Common myeloid progenitor, CD34-positive (primary cell): ENCODE data around the gene PTPN1.
A peak's percentile ranks its signal among the peaks of the same experiment; 100 is the strongest.

ENCODE experiments used
- CTCF ChIA-PET: fragments of 350-600 bp; sonication (Branson Sonifier 250); formaldehyde crosslinking; loops from one replicate; lab custom pipeline; 2021; ENCODE audit warnings: antibody characterized with exemption; lab: Charles Lee
- POLR2A ChIA-PET: fragments of 350-600 bp; sonication (Branson Sonifier 250); formaldehyde crosslinking; loops from one replicate; lab custom pipeline; 2021; ENCODE audit warnings: antibody characterized with exemption; lab: Charles Lee
- DNase-seq, 3 donors: peaks; one replicate each; pipeline versions ENCODE4 v3.0.0 to v3.0.0-alpha.2; 2013
- H3K27ac ChIP-seq, 2 experiments: 1 replicate in 1 of 2; 2 replicates in 1 of 2; pipeline ENCODE4 v1.7.0; 2013; ENCODE audit warnings: inconsistent platforms in 2 of 2, low read length in 2 of 2, mild to moderate bottlenecking in 2 of 2, low read depth in 1 of 2, moderate library complexity in 1 of 2; ENCODE audit not compliant: severe bottlenecking in 2 of 2, insufficient read depth in 1 of 2, poor library complexity in 1 of 2
- H3K27me3 ChIP-seq, 5 experiments: replicated peaks in 2 of 5; 1 replicate in 3 of 5; 2 replicates in 2 of 5; pipeline versions ENCODE4 v1.6.1 to v1.7.0; 2013; ENCODE audit warnings: low read length in 4 of 5, mild to moderate bottlenecking in 2 of 5, moderate library complexity in 2 of 5, inconsistent platforms in 1 of 5; ENCODE audit not compliant: insufficient read depth in 5 of 5, control insufficient read depth in 4 of 5
- H3K36me3 ChIP-seq, 4 experiments: 1 replicate in 2 of 4; 2 replicates in 2 of 4; pipeline versions ENCODE4 v1.6.1 to v1.7.0; 2013; ENCODE audit warnings: low read length in 3 of 4, control low read depth in 1 of 4, mild to moderate bottlenecking in 1 of 4; ENCODE audit not compliant: control insufficient read depth in 4 of 4, insufficient read depth in 4 of 4
- H3K4me1 ChIP-seq, 4 experiments: 1 replicate in 3 of 4; 2 replicates in 1 of 4; pipeline versions ENCODE4 v1.6.1 to v1.7.1; 2013; ENCODE audit warnings: low read length in 3 of 4, mild to moderate bottlenecking in 3 of 4, control low read depth in 1 of 4, inconsistent platforms in 1 of 4, moderate library complexity in 1 of 4; ENCODE audit not compliant: control insufficient read depth in 4 of 4, insufficient read depth in 4 of 4; ENCODE audit errors: control extremely low read depth in 1 of 4
- H3K4me3 ChIP-seq, 7 experiments: 1 replicate in 4 of 7; 2 replicates in 3 of 7; pipeline versions ENCODE4 v1.5.1 to v1.7.0; 2013; ENCODE audit warnings: mild to moderate bottlenecking in 7 of 7, low read length in 6 of 7, moderate library complexity in 6 of 7, inconsistent platforms in 2 of 7, low read depth in 2 of 7, control low read depth in 1 of 7; ENCODE audit not compliant: insufficient read depth in 4 of 7, control insufficient read depth in 1 of 7; ENCODE audit errors: extremely low read depth in 1 of 7
- H3K9me3 ChIP-seq, 5 experiments: 1 replicate in 4 of 5; 2 replicates in 1 of 5; pipeline versions ENCODE4 v1.6.1 to v1.7.1; 2013; ENCODE audit warnings: low read length in 4 of 5, mild to moderate bottlenecking in 2 of 5, inconsistent platforms in 1 of 5, low read depth in 1 of 5, moderate library complexity in 1 of 5; ENCODE audit not compliant: control insufficient read depth in 4 of 5, insufficient read depth in 2 of 5; ENCODE audit errors: control extremely low read depth in 1 of 5
- WGBS: methylation state at CpG from one replicate; pipeline ENCODE4 v1.1.5; 2013; ENCODE audit not compliant: insufficient coverage; 5-methylcytosine and 5-hydroxymethylcytosine counted together

The PTPN1 gene

DNA sequence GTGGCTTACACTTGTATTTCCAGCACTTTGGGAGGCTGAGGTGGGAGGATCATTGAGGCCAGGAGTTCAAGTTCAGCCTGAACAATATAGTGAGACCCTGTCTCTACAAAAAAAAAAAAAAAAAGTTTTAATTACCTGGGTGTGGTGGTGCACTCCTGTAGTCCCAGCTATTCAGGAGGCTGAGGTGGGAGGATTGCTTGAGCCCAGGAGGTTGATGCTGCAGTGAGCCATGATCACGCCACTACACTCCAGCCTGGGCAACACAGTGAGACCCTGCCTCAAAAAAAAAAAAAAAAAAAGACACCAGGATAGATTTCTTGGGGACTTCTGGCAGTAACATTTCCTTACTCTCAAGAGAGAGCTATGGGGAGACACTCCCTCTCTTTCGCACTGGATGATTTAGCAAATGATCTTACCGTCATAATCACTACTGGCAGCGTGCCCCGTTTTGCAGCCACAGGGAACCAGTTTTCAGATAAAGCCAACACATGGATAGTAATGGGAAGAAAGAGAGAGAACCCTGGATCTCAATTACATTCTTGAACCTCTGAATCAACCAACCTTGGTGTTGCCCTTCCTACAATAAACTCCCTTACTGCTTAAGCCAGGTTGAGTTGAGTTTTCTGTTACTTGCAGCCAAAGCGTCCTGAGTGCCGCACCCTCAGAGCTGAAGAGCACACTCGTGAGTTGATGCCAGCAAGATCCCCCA is 18.1 kb upstream of the PTPN1 start:
- Histone ChIP-seq H3K36me3 (no peaks in the 10 kb centered on the region), H3K27ac (no peak overlapping the region), H3K27me3 (no peaks in the 10 kb centered on the region), H3K9me3 (no peaks in the 10 kb centered on the region), H3K4me3 (no peak overlapping the region), H3K4me1 (peaks cover 0 to 3% (median 0%) of the 10 kb centered on the region in 4 experiments)
- ChIA-PET CTCF (interaction anchor here (1.1 to 3.9 kb wide), 8 partner anchors 8 to 81 kb away, joined by 3 to 15 read pairs (median 4); no protein-coding TSS in a partner anchor), POLR2A (interaction anchor here (0.6 kb wide), 1 partner anchor 22 kb away, joined by 4 read pairs; no protein-coding TSS in a partner anchor)
- DNase-seq, result no peak
- WGBS, result 88% methylated on average over 5 of the region's 8 CpGs

DNA sequence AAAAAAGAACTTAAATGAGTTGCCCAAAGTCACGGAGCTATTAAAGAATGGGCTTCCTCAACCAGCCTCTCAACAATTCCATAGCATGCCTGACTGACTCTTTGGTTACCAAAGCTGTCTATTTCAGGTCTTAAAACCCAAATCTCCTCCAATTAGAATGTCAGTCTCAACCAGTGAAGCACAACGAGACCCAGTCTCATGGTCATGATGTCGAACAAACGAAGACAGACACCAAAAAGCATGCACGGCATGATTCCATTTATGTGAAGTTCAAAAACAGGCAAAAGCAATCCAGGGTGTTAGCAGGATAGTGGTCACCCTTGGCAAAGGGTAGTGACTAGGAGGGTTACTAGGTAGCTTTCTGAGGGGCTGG is 16.3 kb upstream of the PTPN1 start:
- Histone ChIP-seq H3K27ac (no peak overlapping the region), H3K9me3 (no peaks in the 10 kb centered on the region), H3K36me3 (no peaks in the 10 kb centered on the region), H3K27me3 (no peaks in the 10 kb centered on the region), H3K4me3 (no peak overlapping the region), H3K4me1 (peaks cover 0 to 6% (median 2%) of the 10 kb centered on the region in 4 experiments)
- WGBS, result 96% methylated on average over 5 of the region's 5 CpGs
- ChIA-PET CTCF (interaction anchor here (1.1 to 3.9 kb wide), 2 partner anchors 14 to 79 kb away, joined by 3 to 15 read pairs; no protein-coding TSS in a partner anchor), POLR2A (no interaction called here)
- DNase-seq, result no peak

DNA sequence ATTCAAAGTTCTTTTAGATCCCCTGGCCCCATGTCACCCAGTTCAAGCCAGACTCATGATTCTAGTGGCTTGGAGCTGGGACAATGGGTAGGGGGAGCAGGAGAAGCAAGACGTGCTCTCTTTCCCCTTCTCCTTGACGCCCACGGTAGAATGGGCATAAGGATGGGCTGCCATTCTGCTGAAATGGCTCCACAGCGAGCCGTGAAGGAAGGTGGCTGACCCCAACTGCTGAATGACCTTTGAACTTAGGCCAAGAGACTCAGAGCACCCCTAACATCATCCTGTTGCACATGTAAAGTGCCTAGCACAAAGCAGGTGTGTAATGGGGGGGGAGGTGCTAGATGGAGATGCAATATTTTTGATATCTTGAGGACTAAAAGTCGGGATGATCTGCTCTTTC is 15.8 kb upstream of the PTPN1 start:
- Histone ChIP-seq H3K27ac (no peak overlapping the region), H3K9me3 (no peaks in the 10 kb centered on the region), H3K4me1 (peaks cover 0 to 8% (median 2%) of the 10 kb centered on the region in 4 experiments), H3K36me3 (no peaks in the 10 kb centered on the region), H3K27me3 (no peaks in the 10 kb centered on the region), H3K4me3 (no peak overlapping the region)
- DNase-seq, result no peak
- WGBS, result 92% methylated on average over 3 of the region's 6 CpGs
- ChIA-PET POLR2A (no interaction called here), CTCF (no interaction called here)

DNA sequence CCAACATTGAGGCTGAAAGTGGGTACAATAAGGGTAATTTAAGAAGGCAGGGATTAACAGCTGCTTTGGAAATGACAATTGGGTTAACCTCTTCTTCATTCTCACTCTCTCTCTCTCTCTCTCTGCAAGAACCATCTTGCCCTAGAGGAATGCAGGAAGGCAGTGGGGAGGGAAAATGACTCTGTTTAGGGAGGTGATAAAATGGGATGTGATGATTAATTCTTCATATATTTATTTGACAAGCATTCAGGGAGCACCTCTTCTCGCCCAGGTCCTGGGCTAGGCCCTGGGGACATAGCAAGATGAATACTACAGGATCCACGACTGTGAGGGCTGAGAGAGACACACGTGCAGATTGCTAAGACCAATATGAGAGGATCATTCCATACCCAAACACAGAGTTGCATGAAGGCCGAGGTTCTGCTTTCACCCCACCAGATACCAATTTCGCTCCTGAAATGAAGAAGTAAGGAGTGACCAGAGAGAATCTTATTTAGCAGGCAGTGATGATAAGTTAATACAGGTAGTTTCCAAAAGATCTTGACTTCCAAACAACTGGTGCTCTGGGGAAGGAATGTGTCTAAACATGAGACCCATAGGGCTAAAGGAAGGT is 13.3 kb upstream of the PTPN1 start:
- H3K4me3 ChIP-seq, result no peak overlapping the region
- H3K27ac ChIP-seq, result no peak overlapping the region

DNA sequence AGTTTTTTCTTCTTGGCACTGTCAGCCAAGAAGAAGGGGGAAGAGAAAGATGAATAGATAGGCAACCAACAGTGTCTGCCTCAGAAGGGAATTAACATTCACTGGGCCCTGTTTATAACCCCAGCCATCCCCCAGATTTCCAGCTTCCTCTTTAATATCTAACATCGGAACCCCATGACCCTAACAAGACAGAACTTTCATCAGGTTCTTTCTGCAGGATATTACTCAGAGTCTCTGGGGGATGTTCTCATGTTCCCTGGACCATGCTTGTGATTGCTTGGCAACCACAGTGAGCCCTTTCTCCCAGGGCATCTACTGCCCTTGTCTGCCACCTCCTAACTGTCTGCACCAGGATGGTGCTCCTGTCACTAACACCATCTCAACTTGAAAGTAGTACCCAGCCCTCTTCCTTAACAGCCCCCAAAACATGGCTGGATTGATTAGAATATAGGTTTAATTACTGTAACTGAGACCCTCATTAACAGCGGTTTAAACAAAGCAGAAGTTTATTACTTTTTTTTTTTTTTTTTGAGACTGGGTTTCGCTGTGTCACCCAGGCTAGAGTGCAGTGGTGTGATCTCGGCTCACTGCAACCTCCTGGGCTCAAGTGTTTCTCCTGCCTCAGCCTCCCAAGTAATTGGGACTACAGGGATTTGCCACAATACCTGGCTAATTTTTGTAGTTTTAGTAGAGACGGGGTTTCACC is 12.0 kb upstream of the PTPN1 start:
- DNase-seq, result peak in 2 of 3 donors; percentile 65 to 73
- ChIA-PET CTCF (interaction anchor here (32.0 kb wide), 1 partner anchor 52 kb away, joined by 906 read pairs; no protein-coding TSS in a partner anchor), POLR2A (no interaction called here)
- Histone ChIP-seq H3K27me3 (no peaks in the 10 kb centered on the region), H3K27ac (no peak overlapping the region), H3K4me3 (no peak overlapping the region), H3K9me3 (no peaks in the 10 kb centered on the region), H3K4me1 (peaks cover 0 to 22% (median 6%) of the 10 kb centered on the region in 4 experiments), H3K36me3 (no peaks in the 10 kb centered on the region)
- 75% methylated on average over 2 of the region's 5 CpGs for WGBS

More for the DNA sequence above, 13.3 kb upstream of the PTPN1 start:
- no peak for DNase-seq
- POLR2A ChIA-PET, result no interaction called here
- CTCF ChIA-PET, result interaction anchor here (32.0 kb wide), 1 partner anchor 53 kb away, joined by 906 read pairs; no protein-coding TSS in a partner anchor
- Histone ChIP-seq H3K27me3 (no peaks in the 10 kb centered on the region), H3K4me1 (peaks cover 0 to 12% (median 5%) of the 10 kb centered on the region in 4 experiments), H3K36me3 (no peaks in the 10 kb centered on the region), H3K9me3 (no peaks in the 10 kb centered on the region)
- WGBS, result 92% methylated on average over 2 of the region's 5 CpGs

DNA sequence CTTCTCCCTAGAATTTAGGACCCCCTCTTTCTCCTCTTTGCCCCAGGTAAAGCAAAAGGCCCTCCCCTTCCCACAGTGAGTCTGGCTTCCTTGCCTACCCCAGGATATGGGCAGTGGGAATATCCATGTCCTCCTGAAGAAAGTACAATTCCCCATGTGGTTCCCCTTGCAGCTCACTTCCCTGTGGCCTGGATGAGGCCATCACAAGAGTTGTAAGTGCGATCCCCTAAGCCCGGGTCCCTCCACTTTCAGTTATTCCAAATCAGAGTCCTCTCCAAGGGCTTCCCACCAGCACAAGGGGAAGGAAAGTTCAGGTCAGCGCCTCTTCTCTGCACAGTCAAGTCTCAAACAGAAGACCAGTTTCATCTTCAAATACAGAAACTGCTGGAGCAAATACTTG is 10.2 kb upstream of the PTPN1 start:
- no peak overlapping the region for H3K27ac ChIP-seq
- 94% methylated on average over 2 of the region's 3 CpGs for WGBS
- H3K4me1 ChIP-seq, result peaks cover 3 to 35% (median 8%) of the 10 kb centered on the region in 4 experiments
- no peaks in the 10 kb centered on the region for H3K27me3 ChIP-seq
- no peak overlapping the region for H3K4me3 ChIP-seq
- H3K36me3 ChIP-seq, result no peaks in the 10 kb centered on the region
- no peaks in the 10 kb centered on the region for H3K9me3 ChIP-seq
- no peak for DNase-seq
- POLR2A ChIA-PET, result no interaction called here
- CTCF ChIA-PET, result interaction anchor here (0.8 to 32.0 kb wide), 5 partner anchors 8 to 314 kb away, joined by 3 to 906 read pairs (median 4); no protein-coding TSS in a partner anchor
